GM12878 (cell line): ENCODE data around the gene CTNNBL1. TPM values are rescaled to one million over a fixed set of nuclear protein-coding genes. Genes with fewer than 3 reads are reported as not detected.

ENCODE experiments used
- ATAC-seq: fragments of 200-7000 bp; cut with Tn5 transposase; 3 replicates; pipeline ENCODE4 v1.9.1; 2020; ENCODE audit warnings: mild to moderate bottlenecking, moderate library complexity
- BruUV-seq: library from RNA; stranded (reverse); fragments of 400-500 nt; replicated peaks from 2 replicates; lab custom pipeline; 2021; lab: Mats Ljungman, UMichigan
- CTCF ChIA-PET: fragments of 300-600 bp; sonication (Branson Sonifier 250); formaldehyde crosslinking; extraction: SDS; loops from one replicate; lab custom pipeline; 2021; ENCODE audit warnings: inconsistent platforms; lab: Yijun Ruan, JAX
- POLR2A ChIA-PET: fragments of 350-600 bp; formaldehyde crosslinking; extraction: SDS; loops from one replicate; lab custom pipeline; 2021; ENCODE audit warnings: inconsistent platforms; lab: Charles Lee
- RAD21 ChIA-PET: fragments of 300-600 bp; sonication (Branson Sonifier 250); formaldehyde crosslinking; loops from one replicate; lab custom pipeline; 2023; ENCODE audit warnings: antibody characterized with exemption; ENCODE audit not compliant: unreplicated experiment; lab: Charles Lee
- SMC1A ChIA-PET: fragments of 300-600 bp; sonication (Branson Sonifier 250); formaldehyde crosslinking; loops from one replicate; lab custom pipeline; 2023; ENCODE audit not compliant: unreplicated experiment, uncharacterized antibody; lab: Charles Lee
- DNase-seq: peaks from one replicate; pipeline ENCODE4 v3.0.0-alpha.2; 2011; ENCODE audit warnings: low read depth, low spot score
- FAIRE-seq: peaks from 3 replicates; lab custom pipeline; 2011; peaks lifted over from hg19 to GRCh38; lab: Jason Lieb, UNC
- H2AFZ ChIP-seq: 2 replicates; pipeline ENCODE4 v1.6.0; 2011; ENCODE audit warnings: low read depth, low read length, control low read depth; ENCODE audit not compliant: control insufficient read depth
- H3K27ac ChIP-seq: 2 replicates; pipeline ENCODE4 v1.5.1; 2011; ENCODE audit warnings: control low read depth; ENCODE audit not compliant: control insufficient read depth, insufficient read depth
- H3K27me3 ChIP-seq, 2 experiments: replicated peaks in 1 of 2; 2 replicates each; pipeline versions ENCODE4 v1.6.0 to v1.6.1; 2011; ENCODE audit warnings: low read length in 1 of 2; ENCODE audit not compliant: control insufficient read depth in 2 of 2, insufficient read depth in 2 of 2
- H3K36me3 ChIP-seq, 2 experiments: 2 replicates each; pipeline ENCODE4 v1.5.1; 2011; ENCODE audit warnings: low read length in 1 of 2; ENCODE audit not compliant: control insufficient read depth in 2 of 2, insufficient read depth in 2 of 2
- H3K4me1 ChIP-seq: 2 replicates; pipeline ENCODE4 v1.6.1; 2011; ENCODE audit warnings: mild to moderate bottlenecking, low read length, moderate library complexity, mixed read lengths; ENCODE audit not compliant: control insufficient read depth, insufficient read depth
- H3K4me2 ChIP-seq: 2 replicates; pipeline ENCODE4 v1.6.0; 2011; ENCODE audit warnings: control low read depth; ENCODE audit not compliant: control insufficient read depth, insufficient read depth
- H3K4me3 ChIP-seq: fragments of 200-600 bp; sonication (generic); 2 replicates; pipeline ENCODE4 v1.5.1; 2016
- H3K79me2 ChIP-seq: 2 replicates; pipeline ENCODE4 v1.6.0; 2011; ENCODE audit warnings: low read length; ENCODE audit not compliant: control insufficient read depth, insufficient read depth
- H3K9ac ChIP-seq: 2 replicates; pipeline ENCODE4 v1.8.0; 2011; ENCODE audit warnings: low read length, control low read depth, mixed read lengths; ENCODE audit not compliant: control insufficient read depth, insufficient read depth
- H3K9me3 ChIP-seq: replicated peaks from 3 replicates; pipeline ENCODE4 v1.5.1; 2011; ENCODE audit warnings: mild to moderate bottlenecking, low read length; ENCODE audit not compliant: control insufficient read depth, insufficient read depth
- H4K20me1 ChIP-seq: 2 replicates; pipeline ENCODE4 v1.6.0; 2011; ENCODE audit not compliant: control insufficient read depth, insufficient read depth
- BCL11A ChIP-seq: IDR thresholded peaks from 2 replicates; pipeline ENCODE4 v1.6.1; 2011; ENCODE audit warnings: low read depth, low read length
- BCLAF1 ChIP-seq: fragments of 450-650 bp; IDR thresholded peaks from 2 replicates; pipeline ENCODE4 v1.6.1; 2017; ENCODE audit warnings: antibody characterized with exemption, mild to moderate bottlenecking, moderate library complexity
- CEBPB ChIP-seq, 2 experiments: fragments of 150-350 bp in 1 of 2; IDR thresholded peaks; 2 replicates each; pipeline ENCODE4 v1.6.1; 2012 to 2014; ENCODE audit warnings: low read depth in 2 of 2, low read length in 2 of 2, borderline replicate concordance in 1 of 2, inconsistent platforms in 1 of 2
- EED ChIP-seq: sonication (generic); IDR thresholded peaks from 2 replicates; pipeline ENCODE4 v1.6.1; 2016; ENCODE audit warnings: antibody characterized with exemption, low read depth
- FOXK2 ChIP-seq: fragments of 450-650 bp; IDR thresholded peaks from 2 replicates; pipeline ENCODE4 v1.6.1; 2017; ENCODE audit warnings: mild to moderate bottlenecking, moderate library complexity
- MEF2A ChIP-seq: IDR thresholded peaks from 2 replicates; pipeline ENCODE4 v1.6.1; 2011; ENCODE audit warnings: low read depth, mild to moderate bottlenecking, low read length, moderate library complexity; ENCODE audit not compliant: insufficient read depth
- NFIC ChIP-seq: IDR thresholded peaks from 2 replicates; pipeline ENCODE4 v1.6.1; 2012; ENCODE audit warnings: low read depth, mild to moderate bottlenecking, inconsistent platforms, low read length, moderate library complexity
- RAD21 ChIP-seq: IDR thresholded peaks from 2 replicates; pipeline ENCODE4 v1.6.1; 2011; ENCODE audit warnings: mild to moderate bottlenecking, low read depth, low read length, moderate library complexity; ENCODE audit not compliant: insufficient read depth
- SKIL ChIP-seq: fragments of 450-650 bp; IDR thresholded peaks from 2 replicates; pipeline ENCODE4 v1.6.1; 2017; ENCODE audit warnings: mild to moderate bottlenecking, low read depth, inconsistent platforms; ENCODE audit not compliant: poor library complexity, severe bottlenecking
- ZNF274 ChIP-seq: IDR thresholded peaks from one replicate; pipeline ENCODE4 v1.8.0; 2011; ENCODE audit not compliant: insufficient read length, insufficient read depth
- ZNF622 ChIP-seq: fragments of 450-650 bp; IDR thresholded peaks from 2 replicates; pipeline ENCODE4 v1.6.1; 2017; ENCODE audit warnings: mild to moderate bottlenecking, inconsistent platforms
- WGBS: methylation state at CpG from one replicate; pipeline ENCODE4 v1.1.6; 2016; ENCODE audit warnings: low lambda C conversion rate; ENCODE audit not compliant: insufficient replicate concordance, insufficient coverage; ENCODE audit errors: missing lambda C conversion rate; 5-methylcytosine and 5-hydroxymethylcytosine counted together
- in situ Hi-C: fragments of 300-500 bp; cut with MboI; formaldehyde crosslinking; loops from 9 replicates; pipeline ENCODE4 v1.14.3; 2018; ENCODE audit warnings: mixed read lengths
- intact Hi-C: fragments of 100-400 bp; cut with micrococcal nuclease; formaldehyde crosslinking; loops from one replicate; pipeline ENCODE4 v1.14.2; 2022; ENCODE audit not compliant: unreplicated experiment
- polyA plus RNA-seq, 11 experiments: library from polyadenylated mRNA; depleted of rRNA in 4 of 11; unstranded in 6 of 11; stranded (reverse) in 5 of 11; fragments of >200 nt; fragmentation: Nextera tagmentation in 4 of 11; fragmentation: Illumina TruSeq in 1 of 11; extraction: Ambion mirVana in 4 of 11; extraction: Trizol in 1 of 11; gene quantifications; 1 replicate in 1 of 11; 2 replicates in 10 of 11; pipeline versions ENCODE4 v1.2.1 to v1.2.3, GENCODE V29; 2011 to 2016; ENCODE audit warnings: inconsistent platforms in 2 of 11, missing spikeins in 2 of 11, low read depth in 1 of 11
- total RNA-seq, 4 experiments: library from RNA; depleted of rRNA in 3 of 4; stranded (reverse); fragments of >200 nt in 3 of 4; fragmentation: Illumina TruSeq in 1 of 4; extraction: Trizol in 1 of 4; gene quantifications; 2 replicates each; pipeline versions ENCODE4 v1.2.1 to v1.2.3, GENCODE V29; 2013 to 2021
- TF ChIP-seq, protein P1 (sequence below): IDR thresholded peaks from 2 replicates; pipeline ENCODE4 v1.6.1; 2012; ENCODE audit warnings: low read length, inconsistent platforms
- TF ChIP-seq, protein P2 (sequence below): fragments of 450-650 bp; IDR thresholded peaks from 2 replicates; pipeline ENCODE4 v1.6.1; 2017; ENCODE audit warnings: mild to moderate bottlenecking, moderate library complexity

Gene CTNNBL1
- total and polyA plus RNA-seq, 10 of the 15 experiments (the other 5 are each of a cell fraction or from before 2014, with no cell fraction given), result 43.1 to 102 (median 67.8) TPM

DNA sequence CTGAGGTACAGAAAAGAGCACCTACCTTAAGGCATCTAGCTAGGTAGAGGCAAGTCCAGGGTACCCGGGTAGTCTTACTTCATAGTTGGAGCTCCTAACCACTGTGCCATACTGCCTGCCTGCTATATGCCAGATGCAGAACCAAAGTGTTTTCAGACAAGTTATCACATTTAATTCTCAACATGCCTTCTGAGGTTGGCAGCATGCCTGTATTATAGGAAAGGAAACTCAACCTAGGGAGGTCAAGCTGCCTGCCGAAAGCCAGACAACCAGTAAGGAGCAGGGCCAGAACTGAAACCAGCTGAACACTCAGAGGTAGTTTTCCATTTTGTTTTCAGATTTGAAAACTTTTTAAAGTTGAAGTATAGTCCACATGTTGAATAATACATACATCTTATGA is 5.4 kb downstream of the CTNNBL1 start:
- in situ Hi-C loops, result no loop called here
- peaks cover 18% of the 10 kb centered on the region for H3K4me1 ChIP-seq
- H3K27ac ChIP-seq, result no peak overlapping the region
- H3K9ac ChIP-seq, result no peak overlapping the region
- H3K36me3 ChIP-seq, result 0 out of 4 replicates have a peak, but pooled peaks cover 0 to 3% of the 10 kb centered on the region in 2 experiments
- intact Hi-C loops, result no loop called here
- ATAC-seq (no peak), FAIRE-seq (no peak), DNase-seq (no peak)
- no peaks in the 10 kb centered on the region for H4K20me1 ChIP-seq
- H3K27me3 ChIP-seq, result no peaks in the 10 kb centered on the region
- ChIA-PET CTCF (no interaction called here), SMC1A (interaction anchor here (0.9 to 1.5 kb wide), 3 partner anchors 9 to 29 kb away, joined by 3 to 6 read pairs (median 4); no protein-coding TSS in a partner anchor), POLR2A (no interaction called here), RAD21 (no interaction called here)
- H3K4me3 ChIP-seq, result no peak overlapping the region
- no peak overlapping the region; the same call in 1 of the 2 replicates for H3K4me2 ChIP-seq
- no TSS peak for BruUV-seq
- H2AFZ ChIP-seq, result no peak overlapping the region
- no peaks in the 10 kb centered on the region; the same call in 1 of the 3 replicates for H3K9me3 ChIP-seq
- peaks cover 44% of the 10 kb centered on the region for H3K79me2 ChIP-seq
- 94% methylated on average over 2 of the region's 2 CpGs for WGBS
- no peak for TF ChIP-seq BCL11A
- no peak for TF ChIP-seq SKIL
- TF ChIP-seq ZNF622, result no peak
- TF ChIP-seq NFIC, result no peak
- TF ChIP-seq EED, result no peak
- TF ChIP-seq RAD21, result no peak
- TF ChIP-seq FOXK2, result no peak
- TF ChIP-seq, protein P1, sequence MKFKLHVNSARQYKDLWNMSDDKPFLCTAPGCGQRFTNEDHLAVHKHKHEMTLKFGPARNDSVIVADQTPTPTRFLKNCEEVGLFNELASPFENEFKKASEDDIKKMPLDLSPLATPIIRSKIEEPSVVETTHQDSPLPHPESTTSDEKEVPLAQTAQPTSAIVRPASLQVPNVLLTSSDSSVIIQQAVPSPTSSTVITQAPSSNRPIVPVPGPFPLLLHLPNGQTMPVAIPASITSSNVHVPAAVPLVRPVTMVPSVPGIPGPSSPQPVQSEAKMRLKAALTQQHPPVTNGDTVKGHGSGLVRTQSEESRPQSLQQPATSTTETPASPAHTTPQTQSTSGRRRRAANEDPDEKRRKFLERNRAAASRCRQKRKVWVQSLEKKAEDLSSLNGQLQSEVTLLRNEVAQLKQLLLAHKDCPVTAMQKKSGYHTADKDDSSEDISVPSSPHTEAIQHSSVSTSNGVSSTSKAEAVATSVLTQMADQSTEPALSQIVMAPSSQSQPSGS, result no peak
- TF ChIP-seq, protein P2, sequence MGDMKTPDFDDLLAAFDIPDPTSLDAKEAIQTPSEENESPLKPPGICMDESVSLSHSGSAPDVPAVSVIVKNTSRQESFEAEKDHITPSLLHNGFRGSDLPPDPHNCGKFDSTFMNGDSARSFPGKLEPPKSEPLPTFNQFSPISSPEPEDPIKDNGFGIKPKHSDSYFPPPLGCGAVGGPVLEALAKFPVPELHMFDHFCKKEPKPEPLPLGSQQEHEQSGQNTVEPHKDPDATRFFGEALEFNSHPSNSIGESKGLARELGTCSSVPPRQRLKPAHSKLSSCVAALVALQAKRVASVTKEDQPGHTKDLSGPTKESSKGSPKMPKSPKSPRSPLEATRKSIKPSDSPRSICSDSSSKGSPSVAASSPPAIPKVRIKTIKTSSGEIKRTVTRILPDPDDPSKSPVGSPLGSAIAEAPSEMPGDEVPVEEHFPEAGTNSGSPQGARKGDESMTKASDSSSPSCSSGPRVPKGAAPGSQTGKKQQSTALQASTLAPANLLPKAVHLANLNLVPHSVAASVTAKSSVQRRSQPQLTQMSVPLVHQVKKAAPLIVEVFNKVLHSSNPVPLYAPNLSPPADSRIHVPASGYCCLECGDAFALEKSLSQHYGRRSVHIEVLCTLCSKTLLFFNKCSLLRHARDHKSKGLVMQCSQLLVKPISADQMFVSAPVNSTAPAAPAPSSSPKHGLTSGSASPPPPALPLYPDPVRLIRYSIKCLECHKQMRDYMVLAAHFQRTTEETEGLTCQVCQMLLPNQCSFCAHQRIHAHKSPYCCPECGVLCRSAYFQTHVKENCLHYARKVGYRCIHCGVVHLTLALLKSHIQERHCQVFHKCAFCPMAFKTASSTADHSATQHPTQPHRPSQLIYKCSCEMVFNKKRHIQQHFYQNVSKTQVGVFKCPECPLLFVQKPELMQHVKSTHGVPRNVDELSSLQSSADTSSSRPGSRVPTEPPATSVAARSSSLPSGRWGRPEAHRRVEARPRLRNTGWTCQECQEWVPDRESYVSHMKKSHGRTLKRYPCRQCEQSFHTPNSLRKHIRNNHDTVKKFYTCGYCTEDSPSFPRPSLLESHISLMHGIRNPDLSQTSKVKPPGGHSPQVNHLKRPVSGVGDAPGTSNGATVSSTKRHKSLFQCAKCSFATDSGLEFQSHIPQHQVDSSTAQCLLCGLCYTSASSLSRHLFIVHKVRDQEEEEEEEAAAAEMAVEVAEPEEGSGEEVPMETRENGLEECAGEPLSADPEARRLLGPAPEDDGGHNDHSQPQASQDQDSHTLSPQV, result no peak
- no peak for TF ChIP-seq ZNF274
- no peak for TF ChIP-seq CEBPB (IDR thresholded peaks at IDR 0.05; ENCODE audit: borderline replicate concordance in 1 of 2, low read depth in 2 of 2, low read length in 2 of 2)
- TF ChIP-seq BCLAF1, result no peak
- no peak for TF ChIP-seq MEF2A
